NB4 (cell line): ENCODE measurements around the gene DOCK3.
A peak's percentile ranks its signal among the peaks of the same experiment; 100 is the strongest.
"Not testable (repeated sequence)": the region's sequence is repeated elsewhere in the genome, so short reads cannot be mapped to it uniquely, and the experiment has no call there.

Experiments used
- DNase-seq: peaks from one replicate; pipeline ENCODE4 v3.0.0; 2010; ENCODE audit warnings: low read depth
- H3K4me3 ChIP-seq: one replicate; pipeline ENCODE4 v1.5.1; 2011; ENCODE audit warnings: mild to moderate bottlenecking, low read depth, low read length, moderate library complexity
- MYC ChIP-seq: IDR thresholded peaks from 2 replicates; pipeline ENCODE4 v1.6.1; 2011; ENCODE audit warnings: low read depth, low read length
- POLR2A ChIP-seq: IDR thresholded peaks from 2 replicates; pipeline ENCODE4 v1.6.1; 2011; ENCODE audit warnings: mild to moderate bottlenecking; ENCODE audit not compliant: insufficient read length; ENCODE audit errors: extremely low read depth
- TF ChIP-seq, protein P1 (sequence below): IDR thresholded peaks from one replicate; pipeline ENCODE4 v1.5.1; 2012; ENCODE audit warnings: low read depth, low read length
- TF ChIP-seq, protein P2 (sequence below): IDR thresholded peaks from 2 replicates; pipeline ENCODE4 v1.6.1; 2011; ENCODE audit warnings: low read depth, low read length

The DOCK3 gene

DNA sequence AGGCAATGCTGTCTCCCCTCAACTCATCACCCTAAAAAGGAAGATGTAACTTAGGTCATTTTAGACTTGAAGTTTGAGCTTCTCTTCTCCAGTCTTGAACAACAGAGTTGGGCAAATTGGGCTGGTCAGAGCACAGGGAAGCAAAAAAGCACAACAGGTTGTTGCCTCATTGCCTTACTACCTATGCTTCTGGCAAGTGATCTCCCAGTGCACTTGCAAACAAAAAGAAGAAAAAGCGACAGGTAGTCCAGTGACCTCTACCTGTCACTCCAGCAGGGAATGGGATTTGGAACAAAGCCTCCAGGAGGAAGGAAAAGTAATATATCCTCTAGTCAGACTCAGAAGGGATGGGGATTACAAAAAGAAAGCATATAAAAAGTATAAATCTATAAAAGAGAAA is 550.1 kb downstream of the DOCK3 start:
- no peak overlapping the region for H3K4me3 ChIP-seq
- no peak for DNase-seq
- TF ChIP-seq POLR2A, result no peak
- TF ChIP-seq, protein P1, sequence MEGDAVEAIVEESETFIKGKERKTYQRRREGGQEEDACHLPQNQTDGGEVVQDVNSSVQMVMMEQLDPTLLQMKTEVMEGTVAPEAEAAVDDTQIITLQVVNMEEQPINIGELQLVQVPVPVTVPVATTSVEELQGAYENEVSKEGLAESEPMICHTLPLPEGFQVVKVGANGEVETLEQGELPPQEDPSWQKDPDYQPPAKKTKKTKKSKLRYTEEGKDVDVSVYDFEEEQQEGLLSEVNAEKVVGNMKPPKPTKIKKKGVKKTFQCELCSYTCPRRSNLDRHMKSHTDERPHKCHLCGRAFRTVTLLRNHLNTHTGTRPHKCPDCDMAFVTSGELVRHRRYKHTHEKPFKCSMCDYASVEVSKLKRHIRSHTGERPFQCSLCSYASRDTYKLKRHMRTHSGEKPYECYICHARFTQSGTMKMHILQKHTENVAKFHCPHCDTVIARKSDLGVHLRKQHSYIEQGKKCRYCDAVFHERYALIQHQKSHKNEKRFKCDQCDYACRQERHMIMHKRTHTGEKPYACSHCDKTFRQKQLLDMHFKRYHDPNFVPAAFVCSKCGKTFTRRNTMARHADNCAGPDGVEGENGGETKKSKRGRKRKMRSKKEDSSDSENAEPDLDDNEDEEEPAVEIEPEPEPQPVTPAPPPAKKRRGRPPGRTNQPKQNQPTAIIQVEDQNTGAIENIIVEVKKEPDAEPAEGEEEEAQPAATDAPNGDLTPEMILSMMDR, result no peak
- no peak for TF ChIP-seq MYC
- TF ChIP-seq, protein P2, sequence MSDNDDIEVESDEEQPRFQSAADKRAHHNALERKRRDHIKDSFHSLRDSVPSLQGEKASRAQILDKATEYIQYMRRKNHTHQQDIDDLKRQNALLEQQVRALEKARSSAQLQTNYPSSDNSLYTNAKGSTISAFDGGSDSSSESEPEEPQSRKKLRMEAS, result no peak

DNA sequence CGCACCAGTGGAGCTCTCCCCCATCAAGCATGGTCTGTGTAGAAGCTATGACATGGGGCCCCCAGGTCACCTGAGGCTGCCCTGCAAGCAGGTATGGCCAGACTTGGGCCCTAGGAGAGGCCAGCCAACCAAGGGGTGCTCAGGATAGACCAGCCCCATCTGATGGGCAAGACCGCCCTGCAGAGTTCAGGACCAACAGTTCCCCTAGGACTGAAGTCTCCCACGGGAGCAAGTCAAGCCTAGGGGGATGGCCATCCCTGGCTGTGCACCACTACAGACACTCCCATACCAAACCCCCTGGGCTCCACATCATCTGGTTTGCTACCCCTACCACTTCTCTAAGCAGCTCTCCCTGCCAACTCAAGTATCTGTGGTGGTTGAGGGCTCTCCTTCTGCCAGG is 568.2 kb downstream of the DOCK3 start:
- no peak overlapping the region for H3K4me3 ChIP-seq
- DNase-seq, result no peak
- TF ChIP-seq MYC, result no peak

DNA sequence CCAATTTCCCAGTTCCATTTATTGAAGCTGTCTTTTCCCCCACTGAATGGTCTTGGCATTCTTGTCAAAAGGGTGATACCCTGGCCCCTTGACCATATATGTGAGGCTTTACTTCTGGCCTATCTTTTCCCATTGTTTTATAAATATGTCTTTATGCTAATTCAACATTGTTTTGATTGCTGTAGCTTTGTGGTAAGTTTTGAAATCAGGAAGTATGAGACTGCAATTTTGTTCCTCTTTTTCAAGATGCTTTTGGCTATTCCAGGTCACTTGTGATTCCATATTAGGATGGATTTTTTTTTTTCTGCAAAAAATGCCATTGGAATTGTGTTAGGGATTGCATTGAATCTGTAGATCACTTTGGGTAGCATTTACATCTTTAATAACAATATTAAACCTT is 569.2 kb downstream of the DOCK3 start:
- peak; percentile 51 for DNase-seq
- H3K4me3 ChIP-seq, result no peak overlapping the region
- TF ChIP-seq, protein P1, result no peak
- TF ChIP-seq, protein P2, result no peak
- TF ChIP-seq POLR2A, result no peak
- no peak for TF ChIP-seq MYC

DNA sequence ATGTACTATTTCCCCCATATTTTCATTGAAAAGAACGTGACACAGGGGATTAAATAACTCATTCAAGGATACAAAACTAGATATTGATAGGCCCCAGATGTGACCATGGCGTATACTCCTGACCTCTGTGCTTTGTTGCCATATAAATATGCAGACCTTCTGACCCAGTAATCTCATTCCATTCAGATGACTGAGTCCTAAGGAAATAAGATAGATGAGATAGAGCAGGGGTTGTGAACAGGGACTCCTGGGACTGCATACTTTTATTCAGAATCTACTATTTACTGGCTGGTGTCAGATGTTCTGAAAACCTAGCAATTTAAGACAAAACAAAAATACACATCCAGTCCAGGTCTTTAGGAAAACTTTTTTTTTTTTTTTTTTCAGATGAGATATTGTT is 571.1 kb downstream of the DOCK3 start:
- no peak overlapping the region for H3K4me3 ChIP-seq
- DNase-seq, result no peak
- TF ChIP-seq POLR2A, result no peak
- TF ChIP-seq MYC, result no peak
- TF ChIP-seq, protein P2, result no peak
- TF ChIP-seq, protein P1, result no peak

DNA sequence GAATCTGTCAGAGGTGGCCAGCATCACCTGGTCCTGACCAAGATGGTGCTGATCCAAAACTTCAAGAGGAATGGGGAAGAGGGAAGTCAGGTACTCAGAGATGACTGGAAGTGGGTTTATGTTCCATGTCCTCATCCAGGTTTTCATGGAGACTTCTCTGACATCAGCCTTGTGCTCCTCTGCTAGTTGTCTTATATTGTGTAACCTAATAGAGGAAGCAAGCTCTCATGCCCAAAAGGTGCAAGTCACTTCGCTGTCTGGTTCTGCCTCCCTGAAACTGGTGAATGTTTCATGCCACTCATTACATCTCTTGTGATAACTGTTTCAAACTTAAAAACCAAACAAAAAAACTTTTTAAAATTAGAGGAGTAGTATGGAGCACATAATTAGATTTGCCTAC is 583.1 kb downstream of the DOCK3 start:
- TF ChIP-seq, protein P1, result no peak
- TF ChIP-seq, protein P2, result no peak
- no peak for TF ChIP-seq POLR2A
- TF ChIP-seq MYC, result no peak
- DNase-seq, result peak; percentile 20
- H3K4me3 ChIP-seq, result no peak overlapping the region

DNA sequence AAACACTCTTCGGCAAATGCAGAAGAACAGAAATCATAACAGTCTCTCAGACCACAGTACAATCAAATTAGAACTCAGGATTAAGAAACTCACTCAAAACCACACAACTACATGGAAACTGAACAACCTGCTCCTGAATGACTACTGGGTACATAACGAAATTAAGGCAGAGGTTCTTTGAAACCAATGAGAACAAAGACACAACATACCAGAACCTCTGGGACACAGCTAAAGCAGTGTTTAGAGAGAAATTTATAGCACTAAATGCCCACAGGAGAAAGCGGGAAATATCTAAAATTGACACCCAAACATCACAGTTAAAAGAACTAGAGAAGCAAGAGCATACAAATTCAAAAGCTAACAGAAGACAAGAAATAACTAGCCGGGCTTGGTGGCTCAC is 589.4 kb downstream of the DOCK3 start:
- H3K4me3 ChIP-seq, DNase-seq: not testable (repeated sequence)

DNA sequence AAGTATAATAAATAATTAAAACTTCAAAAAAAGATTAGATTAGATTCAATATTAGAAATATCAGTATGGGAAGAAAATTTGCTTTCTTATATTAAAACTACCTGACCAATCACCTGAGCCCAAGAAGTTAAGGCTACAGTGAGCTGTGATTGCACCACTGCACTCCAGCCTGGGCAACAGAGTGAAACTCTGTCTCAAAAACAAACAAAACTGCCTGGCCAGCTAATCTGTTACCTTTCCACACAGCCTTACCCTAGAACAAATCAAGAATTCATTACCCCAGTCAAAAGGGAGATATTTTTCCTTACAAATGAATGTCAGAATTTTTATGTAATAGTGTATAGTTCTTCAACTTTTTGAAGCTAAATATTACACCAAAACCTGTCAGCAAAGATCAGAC is 593.4 kb downstream of the DOCK3 start:
- TF ChIP-seq, protein P1, result no peak
- TF ChIP-seq MYC (no peak), POLR2A (no peak)
- DNase-seq, result no peak
- no peak overlapping the region for H3K4me3 ChIP-seq
